PFSK-1 (cell line): Measurements from ENCODE around the gene CCDC69.

Source experiments
- FOXP2 ChIP-seq: optimal IDR thresholded peaks from 2 replicates; pipeline ENCODE3; 2011; ENCODE audit warnings: borderline replicate concordance, control low read depth, inconsistent platforms; ENCODE audit not compliant: insufficient read depth; ENCODE audit errors: extremely low read length, extremely low read depth
- POLR2AphosphoS5 ChIP-seq: IDR thresholded peaks from 2 replicates; pipeline ENCODE4 v1.6.1; 2012; ENCODE audit warnings: low read depth, mild to moderate bottlenecking, control low read depth, low read length, moderate library complexity
- REST ChIP-seq, 2 experiments: IDR thresholded peaks; 2 replicates each; pipeline versions ENCODE4 v1.6.1 to v1.8.0; 2011 to 2012; ENCODE audit warnings: low read depth in 2 of 2, low read length in 2 of 2, control low read depth in 1 of 2, inconsistent platforms in 1 of 2, mild to moderate bottlenecking in 1 of 2, moderate library complexity in 1 of 2; ENCODE audit not compliant: insufficient read depth in 1 of 2
- SIN3A ChIP-seq: IDR thresholded peaks from 2 replicates; pipeline ENCODE4 v1.6.1; 2012; ENCODE audit warnings: mild to moderate bottlenecking, low read length, moderate library complexity, borderline replicate concordance; ENCODE audit not compliant: insufficient read depth
- TAF1 ChIP-seq: IDR thresholded peaks from 2 replicates; pipeline ENCODE4 v1.6.1; 2012; ENCODE audit warnings: low read length, control low read depth, borderline replicate concordance; ENCODE audit not compliant: insufficient read depth

Gene CCDC69

DNA sequence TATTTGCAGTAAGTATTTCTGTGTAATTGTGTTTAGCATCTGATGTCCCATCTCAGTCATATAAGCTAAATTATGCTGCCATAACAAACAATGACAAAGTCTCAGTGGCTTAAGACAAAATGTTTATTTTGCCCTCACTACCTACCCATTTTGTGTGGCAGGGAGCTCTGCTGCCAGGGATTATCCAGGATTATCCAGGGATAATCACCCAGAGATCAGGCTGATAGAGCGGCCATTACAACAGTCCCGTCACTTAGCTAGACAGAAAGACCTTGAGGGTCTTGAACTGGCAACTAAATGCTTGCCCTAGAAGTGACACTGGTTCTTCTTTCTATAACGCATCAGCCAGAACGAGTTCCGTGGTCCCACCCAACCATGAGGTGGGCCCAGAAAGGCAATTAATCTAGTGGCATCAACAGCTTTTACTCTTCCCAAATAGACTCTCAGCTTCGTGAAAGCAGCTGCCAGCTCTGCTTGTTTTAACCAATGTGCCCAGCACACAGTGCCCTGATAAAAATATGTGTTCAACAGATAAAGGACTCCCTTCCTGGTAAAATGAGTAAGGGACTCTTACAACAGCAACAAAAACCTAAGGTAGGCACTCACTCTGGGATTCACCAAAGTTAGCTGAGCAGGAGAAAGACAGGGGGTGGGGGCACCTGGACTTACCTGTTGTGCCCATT lies 22.8 kb downstream of the CCDC69 start:
- TF ChIP-seq SIN3A, result no peak
- no peak for TF ChIP-seq TAF1
- TF ChIP-seq POLR2AphosphoS5, result no peak
- no peak for TF ChIP-seq REST (IDR thresholded peaks at IDR 0.05; ENCODE audit: insufficient read depth in 1 of 2, low read depth in 2 of 2, low read length in 2 of 2)
- TF ChIP-seq FOXP2, result no peak

- no peak for TF ChIP-seq TAF1
- TF ChIP-seq REST (IDR thresholded peaks at IDR 0.05; ENCODE audit: insufficient read depth in 1 of 2, low read depth in 2 of 2, low read length in 2 of 2), result no peak
- no peak for TF ChIP-seq FOXP2
- no peak for TF ChIP-seq POLR2AphosphoS5
- no peak for TF ChIP-seq SIN3A
These were observed 24.2 kb downstream of the CCDC69 start for GRCh38 chr5:151199581-151200185.

GRCh38 chr5:151198861-151199260 lies 25.0 kb downstream of the CCDC69 start:
- TF ChIP-seq POLR2AphosphoS5 (no peak), TAF1 (no peak), SIN3A (no peak), REST (IDR thresholded peaks at IDR 0.05; ENCODE audit: insufficient read depth in 1 of 2, low read depth in 2 of 2, low read length in 2 of 2) (no peak), FOXP2 (no peak)

DNA sequence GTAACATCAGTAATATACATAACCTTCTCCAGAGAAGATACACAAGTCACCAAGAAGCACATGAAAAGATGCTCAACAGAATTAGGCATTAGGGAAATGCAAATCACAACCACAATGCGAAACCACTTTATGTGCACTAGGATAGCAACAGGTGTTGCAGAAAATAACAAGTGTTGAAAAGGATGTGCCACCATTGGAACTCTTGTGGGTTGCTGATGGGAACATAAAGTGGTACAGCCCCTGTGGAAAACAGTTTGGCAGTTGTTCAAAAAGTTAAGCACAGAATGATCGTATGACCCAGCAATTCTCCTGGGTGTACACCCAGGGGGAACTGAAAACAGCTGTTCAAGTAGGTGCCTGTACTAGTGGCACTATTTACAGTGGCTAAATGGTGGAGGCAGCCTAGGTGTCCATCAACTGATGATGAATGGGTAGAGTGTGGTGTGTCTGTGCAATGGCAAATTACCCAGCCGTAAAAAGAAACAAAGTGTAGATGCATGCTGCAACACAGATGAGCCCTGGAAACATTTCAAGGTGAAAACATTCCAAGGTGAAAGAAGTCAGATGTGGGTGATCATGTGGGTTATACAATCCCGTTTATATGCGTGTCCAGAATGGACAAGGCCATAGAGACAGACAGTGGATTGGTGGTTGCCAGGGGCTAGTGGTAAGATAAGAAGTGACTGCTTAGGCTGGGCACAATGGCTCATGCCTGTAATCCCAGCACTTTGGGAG lies 27.2 kb downstream of the CCDC69 start:
- no peak for TF ChIP-seq SIN3A
- TF ChIP-seq POLR2AphosphoS5, result no peak

GRCh38 chr5:151195622-151196021 lies 28.3 kb downstream of the CCDC69 start:
- TF ChIP-seq TAF1 (no peak), SIN3A (no peak), FOXP2 (no peak), REST (IDR thresholded peaks at IDR 0.05; ENCODE audit: insufficient read depth in 1 of 2, low read depth in 2 of 2, low read length in 2 of 2) (no peak), POLR2AphosphoS5 (no peak)
